Liver (tissue), 9 donors: ENCODE measurements around the gene TRMT44. TPM values are rescaled to one million over a fixed set of nuclear protein-coding genes. Genes with fewer than 3 reads are reported as not detected.
A peak's percentile ranks its signal among the peaks of the same experiment; 100 is the strongest.

Experiments used
- DNase-seq: peaks from one replicate; pipeline ENCODE4 v3.0.0-alpha.2; 2017; ENCODE audit warnings: low spot score
- H3K27ac ChIP-seq, 2 donors: one replicate each; pipeline ENCODE4 v1.7.0; 2013; ENCODE audit warnings: inconsistent platforms in 2 of 2, low read length in 2 of 2, control low read depth in 1 of 2, low read depth in 1 of 2, mild to moderate bottlenecking in 1 of 2
- H3K27me3 ChIP-seq, 4 donors: one replicate each; pipeline versions ENCODE4 v1.6.1 to v1.7.0; 2013; ENCODE audit warnings: low read length in 3 of 4, inconsistent platforms in 1 of 4, mild to moderate bottlenecking in 1 of 4, moderate library complexity in 1 of 4; ENCODE audit not compliant: control insufficient read depth in 4 of 4, insufficient read depth in 4 of 4
- H3K36me3 ChIP-seq, 4 donors: one replicate each; pipeline versions ENCODE4 v1.6.1 to v1.7.0; 2013; ENCODE audit warnings: low read length in 3 of 4, mild to moderate bottlenecking in 3 of 4, low read depth in 1 of 4, moderate library complexity in 1 of 4; ENCODE audit not compliant: control insufficient read depth in 4 of 4, insufficient read depth in 3 of 4
- H3K4me1 ChIP-seq, 4 donors: one replicate each; pipeline versions ENCODE4 v1.6.1 to v1.7.0; 2013; ENCODE audit warnings: low read length in 3 of 4, mild to moderate bottlenecking in 3 of 4, moderate library complexity in 1 of 4; ENCODE audit not compliant: control insufficient read depth in 4 of 4, insufficient read depth in 4 of 4
- H3K4me3 ChIP-seq, 3 donors: one replicate each; pipeline versions ENCODE4 v1.6.1 to v1.7.0; 2013; ENCODE audit warnings: low read length in 3 of 3, control low read depth in 1 of 3, low read depth in 1 of 3, mild to moderate bottlenecking in 1 of 3
- H3K9ac ChIP-seq, 2 donors: one replicate each; pipeline ENCODE4 v1.7.0; 2013; ENCODE audit warnings: low read length in 2 of 2, mild to moderate bottlenecking in 2 of 2, moderate library complexity in 2 of 2, control low read depth in 1 of 2, low read depth in 1 of 2
- H3K9me3 ChIP-seq, 4 donors: one replicate each; pipeline versions ENCODE4 v1.6.1 to v1.7.0; 2013; ENCODE audit warnings: low read length in 3 of 4; ENCODE audit not compliant: control insufficient read depth in 4 of 4
- EGR1 ChIP-seq, 2 donors: IDR thresholded peaks; 2 replicates each; pipeline ENCODE4 v1.6.1; 2016 to 2018; ENCODE audit warnings: antibody characterized with exemption in 2 of 2, low read depth in 2 of 2
- FOXA1 ChIP-seq: IDR thresholded peaks from 2 replicates; pipeline ENCODE4 v1.6.1; 2016; ENCODE audit warnings: antibody characterized with exemption
- FOXA2 ChIP-seq: IDR thresholded peaks from 2 replicates; pipeline ENCODE4 v1.6.1; 2016; ENCODE audit warnings: antibody characterized with exemption
- HNF4A ChIP-seq, 2 donors: conservative IDR thresholded peaks; 2 replicates each; pipeline ENCODE4 v1.6.1; 2016; ENCODE audit warnings: antibody characterized with exemption in 2 of 2, mild to moderate bottlenecking in 2 of 2
- HNF4G ChIP-seq: IDR thresholded peaks from 2 replicates; pipeline ENCODE4 v1.6.1; 2016; ENCODE audit warnings: antibody characterized with exemption
- JUND ChIP-seq, 2 donors: IDR thresholded peaks; 2 replicates each; pipeline ENCODE4 v1.6.1; 2016; ENCODE audit warnings: antibody characterized with exemption in 2 of 2
- NR2F2 ChIP-seq: IDR thresholded peaks from 2 replicates; pipeline ENCODE4 v1.6.1; 2016; ENCODE audit warnings: antibody characterized with exemption
- RAD21 ChIP-seq, 2 donors: IDR thresholded peaks; 2 replicates each; pipeline ENCODE4 v1.6.1; 2016; ENCODE audit warnings: antibody characterized with exemption in 2 of 2, mild to moderate bottlenecking in 2 of 2
- RXRA ChIP-seq, 2 donors: IDR thresholded peaks; 2 replicates each; pipeline ENCODE4 v1.6.1; 2017 to 2018; ENCODE audit warnings: antibody characterized with exemption in 2 of 2, mild to moderate bottlenecking in 1 of 2
- SP1 ChIP-seq: IDR thresholded peaks from 2 replicates; pipeline ENCODE4 v1.6.1; 2018; ENCODE audit warnings: antibody characterized with exemption, mild to moderate bottlenecking
- TAF1 ChIP-seq: conservative IDR thresholded peaks from 2 replicates; pipeline ENCODE4 v1.6.1; 2016; ENCODE audit warnings: antibody characterized with exemption, mild to moderate bottlenecking
- YY1 ChIP-seq: IDR thresholded peaks from 2 replicates; pipeline ENCODE4 v1.6.1; 2016; ENCODE audit warnings: antibody characterized with exemption, mild to moderate bottlenecking
- WGBS: extraction: QIAGEN DNeasy Blood & Tissue Kit; methylation state at CpG from one replicate; pipeline ENCODE4 v1.1.7; 2013; 5-methylcytosine and 5-hydroxymethylcytosine counted together
- polyA plus RNA-seq, 2 donors: library from polyadenylated mRNA; stranded (reverse) in 1 of 2; unstranded in 1 of 2; fragments of 200-250 nt in 1 of 2; fragments of >200 nt in 1 of 2; fragmentation: Nextera tagmentation in 1 of 2; extraction: Ambion mirVana in 1 of 2; gene quantifications; one replicate each; pipeline versions ENCODE4 v1.2.1 to v1.2.3, GENCODE V29; 2013 to 2015
- total RNA-seq, 2 donors: library from RNA; depleted of rRNA; stranded (reverse); fragments of >200 nt; gene quantifications; one replicate each; pipeline ENCODE4 v1.2.3, GENCODE V29; 2014
- TF ChIP-seq, protein P1 (sequence below): IDR thresholded peaks from 2 replicates; pipeline ENCODE4 v1.6.1; 2016; ENCODE audit warnings: antibody characterized with exemption, mild to moderate bottlenecking
- TF ChIP-seq, protein P2 (sequence below): IDR thresholded peaks from 2 replicates; pipeline ENCODE4 v1.6.1; 2016; ENCODE audit warnings: antibody characterized with exemption
- TF ChIP-seq, protein P3 (sequence below): fragments of 150-350 bp; IDR thresholded peaks from 2 replicates; pipeline ENCODE4 v1.5.1; 2017; ENCODE audit warnings: improper control_type of control experiment, low read depth, low read length; ENCODE audit not compliant: missing input control
- TF ChIP-seq, protein P4 (sequence below): IDR thresholded peaks from 2 replicates; pipeline ENCODE4 v1.6.1; 2016; ENCODE audit warnings: antibody characterized with exemption
- donor health status: healthy.
- donor health status: healthy.
- donor health status: healthy.
- donor health status: healthy.
- donor health status: healthy.

TRMT44 gene
- total and polyA plus RNA-seq, 4 donors, result 3.0 to 16.0 (median 5.7) TPM

DNA sequence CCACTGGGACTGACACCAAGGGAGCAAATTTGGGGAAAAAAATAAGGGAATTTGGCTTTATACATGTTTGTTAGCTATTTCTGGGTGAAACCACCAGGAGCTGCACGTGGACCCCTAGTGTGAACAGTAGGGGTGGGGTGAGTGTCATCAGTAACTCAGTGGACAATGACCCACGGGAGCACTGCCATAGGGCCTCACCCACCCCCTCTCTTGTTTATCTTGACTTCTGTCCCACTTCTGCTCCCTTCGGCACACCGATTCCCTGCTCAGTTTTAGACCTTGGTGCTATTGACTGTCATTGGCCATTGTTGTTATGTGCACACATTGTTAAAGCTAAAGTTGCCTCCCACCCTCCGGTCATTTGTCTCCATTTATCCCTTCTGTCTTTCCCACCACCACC is 9.0 kb upstream of the TRMT44 start:
- H3K4me3 ChIP-seq, result no peak overlapping the region
- peaks cover 14 to 60% (median 46%) of the 10 kb centered on the region in 4 donors for H3K4me1 ChIP-seq
- no peak overlapping the region for H3K9ac ChIP-seq
- no peak for DNase-seq
- H3K9me3 ChIP-seq, result no peaks in the 10 kb centered on the region
- no peaks in the 10 kb centered on the region for H3K27me3 ChIP-seq
- TF ChIP-seq, protein P1, sequence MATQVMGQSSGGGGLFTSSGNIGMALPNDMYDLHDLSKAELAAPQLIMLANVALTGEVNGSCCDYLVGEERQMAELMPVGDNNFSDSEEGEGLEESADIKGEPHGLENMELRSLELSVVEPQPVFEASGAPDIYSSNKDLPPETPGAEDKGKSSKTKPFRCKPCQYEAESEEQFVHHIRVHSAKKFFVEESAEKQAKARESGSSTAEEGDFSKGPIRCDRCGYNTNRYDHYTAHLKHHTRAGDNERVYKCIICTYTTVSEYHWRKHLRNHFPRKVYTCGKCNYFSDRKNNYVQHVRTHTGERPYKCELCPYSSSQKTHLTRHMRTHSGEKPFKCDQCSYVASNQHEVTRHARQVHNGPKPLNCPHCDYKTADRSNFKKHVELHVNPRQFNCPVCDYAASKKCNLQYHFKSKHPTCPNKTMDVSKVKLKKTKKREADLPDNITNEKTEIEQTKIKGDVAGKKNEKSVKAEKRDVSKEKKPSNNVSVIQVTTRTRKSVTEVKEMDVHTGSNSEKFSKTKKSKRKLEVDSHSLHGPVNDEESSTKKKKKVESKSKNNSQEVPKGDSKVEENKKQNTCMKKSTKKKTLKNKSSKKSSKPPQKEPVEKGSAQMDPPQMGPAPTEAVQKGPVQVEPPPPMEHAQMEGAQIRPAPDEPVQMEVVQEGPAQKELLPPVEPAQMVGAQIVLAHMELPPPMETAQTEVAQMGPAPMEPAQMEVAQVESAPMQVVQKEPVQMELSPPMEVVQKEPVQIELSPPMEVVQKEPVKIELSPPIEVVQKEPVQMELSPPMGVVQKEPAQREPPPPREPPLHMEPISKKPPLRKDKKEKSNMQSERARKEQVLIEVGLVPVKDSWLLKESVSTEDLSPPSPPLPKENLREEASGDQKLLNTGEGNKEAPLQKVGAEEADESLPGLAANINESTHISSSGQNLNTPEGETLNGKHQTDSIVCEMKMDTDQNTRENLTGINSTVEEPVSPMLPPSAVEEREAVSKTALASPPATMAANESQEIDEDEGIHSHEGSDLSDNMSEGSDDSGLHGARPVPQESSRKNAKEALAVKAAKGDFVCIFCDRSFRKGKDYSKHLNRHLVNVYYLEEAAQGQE, result peak; percentile 14
- TF ChIP-seq RXRA (IDR thresholded peaks at IDR 0.05) (peak; percentile 39 to 81), YY1 (peak; percentile 30), FOXA1 (peak; percentile 48), EGR1 (IDR thresholded peaks at IDR 0.05; ENCODE audit: low read depth in 2 of 2) (peak in 1 of 2 donors; percentile 20), NR2F2 (no peak), SP1 (peak; percentile 32), JUND (IDR thresholded peaks at IDR 0.05) (no peak), HNF4A (conservative IDR thresholded peaks at IDR 0.05) (peak; percentile 29 to 61), HNF4G (no peak), FOXA2 (peak; percentile 77)
- TF ChIP-seq, protein P2, sequence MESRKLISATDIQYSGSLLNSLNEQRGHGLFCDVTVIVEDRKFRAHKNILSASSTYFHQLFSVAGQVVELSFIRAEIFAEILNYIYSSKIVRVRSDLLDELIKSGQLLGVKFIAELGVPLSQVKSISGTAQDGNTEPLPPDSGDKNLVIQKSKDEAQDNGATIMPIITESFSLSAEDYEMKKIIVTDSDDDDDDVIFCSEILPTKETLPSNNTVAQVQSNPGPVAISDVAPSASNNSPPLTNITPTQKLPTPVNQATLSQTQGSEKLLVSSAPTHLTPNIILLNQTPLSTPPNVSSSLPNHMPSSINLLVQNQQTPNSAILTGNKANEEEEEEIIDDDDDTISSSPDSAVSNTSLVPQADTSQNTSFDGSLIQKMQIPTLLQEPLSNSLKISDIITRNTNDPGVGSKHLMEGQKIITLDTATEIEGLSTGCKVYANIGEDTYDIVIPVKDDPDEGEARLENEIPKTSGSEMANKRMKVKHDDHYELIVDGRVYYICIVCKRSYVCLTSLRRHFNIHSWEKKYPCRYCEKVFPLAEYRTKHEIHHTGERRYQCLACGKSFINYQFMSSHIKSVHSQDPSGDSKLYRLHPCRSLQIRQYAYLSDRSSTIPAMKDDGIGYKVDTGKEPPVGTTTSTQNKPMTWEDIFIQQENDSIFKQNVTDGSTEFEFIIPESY, result no peak
- TF ChIP-seq, protein P3, sequence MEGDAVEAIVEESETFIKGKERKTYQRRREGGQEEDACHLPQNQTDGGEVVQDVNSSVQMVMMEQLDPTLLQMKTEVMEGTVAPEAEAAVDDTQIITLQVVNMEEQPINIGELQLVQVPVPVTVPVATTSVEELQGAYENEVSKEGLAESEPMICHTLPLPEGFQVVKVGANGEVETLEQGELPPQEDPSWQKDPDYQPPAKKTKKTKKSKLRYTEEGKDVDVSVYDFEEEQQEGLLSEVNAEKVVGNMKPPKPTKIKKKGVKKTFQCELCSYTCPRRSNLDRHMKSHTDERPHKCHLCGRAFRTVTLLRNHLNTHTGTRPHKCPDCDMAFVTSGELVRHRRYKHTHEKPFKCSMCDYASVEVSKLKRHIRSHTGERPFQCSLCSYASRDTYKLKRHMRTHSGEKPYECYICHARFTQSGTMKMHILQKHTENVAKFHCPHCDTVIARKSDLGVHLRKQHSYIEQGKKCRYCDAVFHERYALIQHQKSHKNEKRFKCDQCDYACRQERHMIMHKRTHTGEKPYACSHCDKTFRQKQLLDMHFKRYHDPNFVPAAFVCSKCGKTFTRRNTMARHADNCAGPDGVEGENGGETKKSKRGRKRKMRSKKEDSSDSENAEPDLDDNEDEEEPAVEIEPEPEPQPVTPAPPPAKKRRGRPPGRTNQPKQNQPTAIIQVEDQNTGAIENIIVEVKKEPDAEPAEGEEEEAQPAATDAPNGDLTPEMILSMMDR, result no peak
- TF ChIP-seq, protein P4, sequence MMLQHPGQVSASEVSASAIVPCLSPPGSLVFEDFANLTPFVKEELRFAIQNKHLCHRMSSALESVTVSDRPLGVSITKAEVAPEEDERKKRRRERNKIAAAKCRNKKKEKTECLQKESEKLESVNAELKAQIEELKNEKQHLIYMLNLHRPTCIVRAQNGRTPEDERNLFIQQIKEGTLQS, result no peak
- 36% methylated on average over 5 of the region's 5 CpGs for WGBS
- H3K27ac ChIP-seq, result peak overlapping the region; percentile 52 to 55
- no peaks in the 10 kb centered on the region for H3K36me3 ChIP-seq

DNA sequence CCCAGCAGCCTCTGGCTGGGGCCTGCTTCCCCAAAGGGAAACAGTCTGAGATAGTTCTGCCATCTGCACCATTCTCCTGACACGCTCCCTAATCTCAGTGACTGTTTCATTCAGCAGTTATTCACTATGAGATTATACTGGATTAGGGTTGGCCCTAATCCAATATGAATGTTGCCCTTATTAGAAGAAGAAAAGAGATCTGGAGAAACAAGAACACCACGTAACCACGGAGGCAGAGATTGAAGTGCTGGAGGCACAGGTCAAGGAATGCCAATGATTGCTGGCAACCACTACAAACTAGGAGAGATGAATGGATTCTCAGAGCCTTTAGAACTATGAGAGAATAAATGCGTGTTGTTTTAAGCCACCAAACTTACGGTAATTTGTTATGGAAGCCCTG is 7.4 kb upstream of the TRMT44 start:
- Histone ChIP-seq H3K9me3 (no peaks in the 10 kb centered on the region), H3K27ac (no peak overlapping the region), H3K4me3 (no peak overlapping the region), H3K27me3 (no peaks in the 10 kb centered on the region), H3K4me1 (peaks cover 10 to 50% (median 37%) of the 10 kb centered on the region in 4 donors), H3K9ac (no peak overlapping the region), H3K36me3 (no peaks in the 10 kb centered on the region)
- WGBS, result 82% methylated on average over 5 of the region's 5 CpGs
- DNase-seq, result no peak
- TF ChIP-seq NR2F2, result no peak
- TF ChIP-seq, protein P1, result no peak
- no peak for TF ChIP-seq HNF4A (conservative IDR thresholded peaks at IDR 0.05)
- TF ChIP-seq RAD21 (IDR thresholded peaks at IDR 0.05), result no peak
- TF ChIP-seq FOXA2, result no peak
- no peak for TF ChIP-seq SP1
- TF ChIP-seq, protein P2, result no peak
- TF ChIP-seq EGR1 (IDR thresholded peaks at IDR 0.05; ENCODE audit: low read depth in 2 of 2), result no peak
- TF ChIP-seq JUND (IDR thresholded peaks at IDR 0.05), result no peak
- TF ChIP-seq TAF1, result no peak
- TF ChIP-seq, protein P4, result no peak
- TF ChIP-seq HNF4G, result no peak
